Stimulated activated CD4-positive, alpha-beta T cell treated with anti-CD3 and anti-CD28 coated beads, Interleukin-15, amount 100 ng/mL, for 24 hours (primary cell): Measurements from ENCODE around the gene SLC35E4.
A peak's percentile ranks its signal among the peaks of the same experiment; 100 is the strongest.

ENCODE experiments used
- DNase-seq: peaks from one replicate; pipeline ENCODE4 v3.0.0-alpha.2; 2020

SLC35E4 gene

DNA sequence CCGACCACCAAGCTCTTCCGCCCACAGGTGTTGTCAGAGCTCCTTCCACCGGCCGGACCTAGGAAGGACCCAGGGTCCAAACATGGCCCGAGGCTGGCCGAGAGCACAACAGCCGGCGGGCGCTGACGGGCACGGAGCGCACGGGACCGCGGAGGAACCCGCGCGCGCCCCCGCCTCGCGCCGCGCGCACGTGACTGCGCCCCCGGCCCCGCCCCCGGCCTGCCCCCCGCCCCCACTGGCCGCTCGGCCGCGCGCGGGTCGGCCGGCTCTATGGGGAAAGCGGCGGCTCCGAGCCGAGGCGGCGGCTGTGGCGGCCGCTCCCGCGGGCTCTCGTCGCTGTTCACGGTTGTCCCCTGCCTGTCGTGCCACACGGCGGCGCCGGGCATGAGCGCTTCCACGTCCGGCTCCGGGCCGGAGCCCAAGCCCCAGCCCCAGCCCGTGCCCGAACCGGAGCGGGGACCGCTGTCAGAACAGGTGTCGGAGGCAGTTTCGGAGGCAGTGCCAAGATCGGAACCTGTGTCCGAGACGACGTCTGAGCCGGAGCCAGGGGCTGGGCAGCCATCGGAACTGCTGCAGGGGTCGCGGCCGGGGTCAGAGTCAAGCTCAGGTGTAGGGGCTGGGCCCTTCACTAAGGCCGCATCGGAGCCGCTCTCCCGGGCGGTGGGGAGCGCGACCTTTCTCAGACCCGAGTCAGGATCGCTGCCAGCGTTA is 59.2 kb downstream of the SLC35E4 start, which contains the start of gene OSBP2:
TSS of gene OSBP2 (plus strand) at position 235 of the 711 bp plus-strand sequence. CDS start at position 271, 36 bp downstream.
- DNase-seq = peak; percentile 57

DNA sequence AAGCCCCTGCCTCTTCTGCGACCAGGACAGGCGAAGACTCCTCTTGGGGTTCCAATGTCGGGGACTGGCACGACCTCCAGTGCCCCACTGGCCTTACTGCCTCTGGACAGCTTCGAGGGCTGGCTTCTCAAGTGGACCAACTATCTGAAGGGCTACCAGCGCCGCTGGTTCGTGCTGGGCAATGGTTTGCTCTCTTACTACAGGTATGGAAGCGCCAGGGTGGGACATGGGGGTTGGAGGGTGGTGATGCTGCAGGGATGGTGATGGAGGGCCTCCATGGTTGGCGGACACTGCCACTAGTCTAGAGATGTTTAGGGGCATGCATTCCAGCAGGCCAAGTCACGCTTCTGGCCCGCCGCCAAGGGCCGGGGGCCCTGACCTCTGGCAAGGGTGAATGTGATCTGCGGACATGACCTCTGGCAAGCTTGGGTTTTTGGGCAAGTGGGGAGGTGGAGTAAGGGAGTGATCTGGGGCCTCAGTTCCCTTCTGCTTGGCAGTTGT is 59.8 kb downstream of the SLC35E4 start:
- DNase-seq = no peak

DNA sequence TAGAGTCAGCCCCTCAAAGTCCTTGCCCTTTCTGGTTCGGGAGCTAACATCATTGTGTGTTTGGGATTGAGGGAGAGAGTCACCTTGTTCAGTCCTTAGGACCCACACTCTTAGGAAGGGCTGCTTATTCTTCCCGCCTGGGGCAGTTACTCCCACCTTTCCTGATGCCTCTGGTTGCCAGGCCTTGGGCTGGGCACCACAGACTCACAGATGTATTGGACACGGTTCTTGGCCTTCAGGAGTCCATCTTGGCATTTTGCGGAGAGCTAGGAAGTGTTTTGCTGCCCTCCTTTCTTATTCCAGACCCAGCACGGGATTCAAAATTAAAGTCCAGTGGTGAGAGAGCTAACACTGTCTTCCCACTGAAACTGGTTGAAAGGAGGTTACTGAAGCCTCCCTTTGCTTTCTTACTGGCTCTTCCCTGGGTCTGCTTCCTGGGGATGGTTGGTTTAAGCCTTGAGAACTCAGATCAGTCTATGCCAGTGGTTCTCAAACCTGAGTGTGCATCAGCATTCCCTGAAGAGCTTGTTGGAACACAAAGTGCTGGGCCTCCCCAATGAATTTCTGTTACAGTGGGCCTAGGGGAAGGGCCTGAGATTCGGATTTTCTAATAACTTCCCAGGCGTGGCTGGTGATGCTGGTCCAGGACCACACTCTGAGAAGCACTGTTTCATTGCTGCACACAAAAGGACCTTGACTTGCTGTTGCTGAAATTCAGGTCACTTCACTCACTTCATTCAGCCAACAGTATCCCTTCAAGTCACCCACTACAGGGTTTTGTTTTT is 60.5 kb downstream of the SLC35E4 start:
- no peak for DNase-seq
